ENCODE data around the gene OLIG1. TPM values are rescaled to one million over a fixed set of nuclear protein-coding genes. Genes with fewer than 3 reads are reported as not detected.

Gene OLIG1
- total RNA-seq, 1 donor, result 2.6 TPM

DNA sequence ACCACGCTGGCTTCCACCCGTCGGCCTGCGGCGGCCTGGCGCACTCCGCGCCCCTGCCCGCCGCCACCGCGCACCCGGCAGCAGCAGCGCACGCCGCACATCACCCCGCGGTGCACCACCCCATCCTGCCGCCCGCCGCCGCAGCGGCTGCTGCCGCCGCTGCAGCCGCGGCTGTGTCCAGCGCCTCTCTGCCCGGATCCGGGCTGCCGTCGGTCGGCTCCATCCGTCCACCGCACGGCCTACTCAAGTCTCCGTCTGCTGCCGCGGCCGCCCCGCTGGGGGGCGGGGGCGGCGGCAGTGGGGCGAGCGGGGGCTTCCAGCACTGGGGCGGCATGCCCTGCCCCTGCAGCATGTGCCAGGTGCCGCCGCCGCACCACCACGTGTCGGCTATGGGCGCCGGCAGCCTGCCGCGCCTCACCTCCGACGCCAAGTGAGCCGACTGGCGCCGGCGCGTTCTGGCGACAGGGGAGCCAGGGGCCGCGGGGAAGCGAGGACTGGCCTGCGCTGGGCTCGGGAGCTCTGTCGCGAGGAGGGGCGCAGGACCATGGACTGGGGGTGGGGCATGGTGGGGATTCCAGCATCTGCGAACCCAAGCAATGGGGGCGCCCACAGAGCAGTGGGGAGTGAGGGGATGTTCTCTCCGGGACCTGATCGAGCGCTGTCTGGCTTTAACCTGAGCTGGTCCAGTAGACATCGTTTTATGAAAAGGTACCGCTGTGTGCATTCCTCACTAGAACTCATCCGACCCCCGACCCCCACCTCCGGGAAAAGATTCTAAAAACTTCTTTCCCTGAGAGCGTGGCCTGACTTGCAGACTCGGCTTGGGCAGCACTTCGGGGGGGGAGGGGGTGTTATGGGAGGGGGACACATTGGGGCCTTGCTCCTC is 42.3 kb upstream of the OLIG1 start:
- Histone ChIP-seq H3K4me3 (ENCODE audit: low read length) (no peak overlapping the region), H3K27me3 (ENCODE audit: insufficient read depth, low read length) (peaks cover 95% of the 10 kb centered on the region)

GRCh38 chr21:33028287-33028670 is 41.7 kb upstream of the OLIG1 start:
- H3K4me3 ChIP-seq (ENCODE audit: low read length), result no peak overlapping the region
- peaks cover 92% of the 10 kb centered on the region for H3K27me3 ChIP-seq (ENCODE audit: insufficient read depth, low read length)
- H3K9me3 ChIP-seq (ENCODE audit: low read depth, low read length), result no peaks in the 10 kb centered on the region
- peaks cover 66% of the 10 kb centered on the region for H3K4me1 ChIP-seq (ENCODE audit: insufficient read depth, low read length)

More for the DNA sequence above, 42.3 kb upstream of the OLIG1 start:
- H3K9me3 ChIP-seq (ENCODE audit: low read depth, low read length), result no peaks in the 10 kb centered on the region
- H3K4me1 ChIP-seq (ENCODE audit: insufficient read depth, low read length), result peaks cover 71% of the 10 kb centered on the region

DNA sequence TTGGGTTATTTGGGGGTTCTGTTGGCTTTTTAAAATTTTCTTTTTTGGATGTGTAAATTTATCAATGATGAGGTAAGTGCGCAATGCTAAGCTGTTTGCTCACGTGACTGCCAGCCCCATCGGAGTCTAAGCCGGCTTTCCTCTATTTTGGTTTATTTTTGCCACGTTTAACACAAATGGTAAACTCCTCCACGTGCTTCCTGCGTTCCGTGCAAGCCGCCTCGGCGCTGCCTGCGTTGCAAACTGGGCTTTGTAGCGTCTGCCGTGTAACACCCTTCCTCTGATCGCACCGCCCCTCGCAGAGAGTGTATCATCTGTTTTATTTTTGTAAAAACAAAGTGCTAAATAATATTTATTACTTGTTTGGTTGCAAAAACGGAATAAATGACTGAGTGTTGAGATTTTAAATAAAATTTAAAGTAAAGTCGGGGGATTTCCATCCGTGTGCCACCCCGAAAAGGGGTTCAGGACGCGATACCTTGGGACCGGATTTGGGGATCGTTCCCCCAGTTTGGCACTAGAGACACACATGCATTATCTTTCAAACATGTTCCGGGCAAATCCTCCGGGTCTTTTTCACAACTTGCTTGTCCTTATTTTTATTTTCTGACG is 41.1 kb upstream of the OLIG1 start:
- H3K4me3 ChIP-seq (ENCODE audit: low read length), result no peak overlapping the region
- peaks cover 63% of the 10 kb centered on the region for H3K4me1 ChIP-seq (ENCODE audit: insufficient read depth, low read length)
- no peaks in the 10 kb centered on the region for H3K9me3 ChIP-seq (ENCODE audit: low read depth, low read length)
- H3K27me3 ChIP-seq (ENCODE audit: insufficient read depth, low read length), result peaks cover 92% of the 10 kb centered on the region

- H3K4me3 ChIP-seq (ENCODE audit: low read length), result no peak overlapping the region
Observed at GRCh38 chr21:33029385-33029921, 40.5 kb upstream of the OLIG1 start.

DNA sequence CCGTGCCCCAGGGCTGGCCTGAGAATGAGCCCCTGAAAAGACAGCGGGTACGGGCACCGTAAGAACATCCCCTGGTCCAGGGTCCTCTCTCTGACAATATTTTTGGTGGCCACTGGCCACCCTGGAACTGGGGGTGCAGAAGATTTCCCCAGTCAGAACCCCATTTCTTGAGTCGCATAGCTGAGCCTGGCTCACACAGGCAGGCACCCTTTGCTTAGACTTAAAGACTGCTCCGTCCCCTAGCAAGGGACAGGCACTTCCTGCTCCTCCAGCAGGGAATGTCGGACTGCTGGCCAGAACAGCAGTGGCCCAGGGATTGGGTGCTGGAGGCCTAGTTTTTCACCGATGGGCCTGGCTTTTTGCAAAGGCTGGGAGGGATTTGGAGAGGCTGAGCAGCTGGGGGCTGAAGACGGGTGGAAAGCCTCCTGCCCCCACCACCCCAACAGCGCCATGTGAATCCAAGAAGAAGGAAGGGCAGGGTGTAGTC is 39.9 kb upstream of the OLIG1 start:
- Histone ChIP-seq H3K4me1 (ENCODE audit: insufficient read depth, low read length) (peaks cover 51% of the 10 kb centered on the region), H3K4me3 (ENCODE audit: low read length) (no peak overlapping the region), H3K27me3 (ENCODE audit: insufficient read depth, low read length) (peaks cover 87% of the 10 kb centered on the region), H3K9me3 (ENCODE audit: low read depth, low read length) (no peaks in the 10 kb centered on the region)

More at GRCh38 chr21:33029385-33029921, 40.5 kb upstream of the OLIG1 start:
- H3K9me3 ChIP-seq (ENCODE audit: low read depth, low read length), result no peaks in the 10 kb centered on the region
- H3K4me1 ChIP-seq (ENCODE audit: insufficient read depth, low read length), result peaks cover 57% of the 10 kb centered on the region
- H3K27me3 ChIP-seq (ENCODE audit: insufficient read depth, low read length), result peaks cover 92% of the 10 kb centered on the region

- Histone ChIP-seq H3K4me3 (ENCODE audit: low read length) (no peak overlapping the region), H3K4me1 (ENCODE audit: insufficient read depth, low read length) (peaks cover 50% of the 10 kb centered on the region), H3K27me3 (ENCODE audit: insufficient read depth, low read length) (peaks cover 81% of the 10 kb centered on the region), H3K9me3 (ENCODE audit: low read depth, low read length) (no peaks in the 10 kb centered on the region)
Observed at GRCh38 chr21:33030633-33031032, 39.3 kb upstream of the OLIG1 start.

- peaks cover 74% of the 10 kb centered on the region for H3K27me3 ChIP-seq (ENCODE audit: insufficient read depth, low read length)
- H3K9me3 ChIP-seq (ENCODE audit: low read depth, low read length), result no peaks in the 10 kb centered on the region
- H3K4me1 ChIP-seq (ENCODE audit: insufficient read depth, low read length), result peaks cover 50% of the 10 kb centered on the region
- H3K4me3 ChIP-seq (ENCODE audit: low read length), result no peak overlapping the region
Observed at GRCh38 chr21:33031152-33031911, 38.6 kb upstream of the OLIG1 start.

DNA sequence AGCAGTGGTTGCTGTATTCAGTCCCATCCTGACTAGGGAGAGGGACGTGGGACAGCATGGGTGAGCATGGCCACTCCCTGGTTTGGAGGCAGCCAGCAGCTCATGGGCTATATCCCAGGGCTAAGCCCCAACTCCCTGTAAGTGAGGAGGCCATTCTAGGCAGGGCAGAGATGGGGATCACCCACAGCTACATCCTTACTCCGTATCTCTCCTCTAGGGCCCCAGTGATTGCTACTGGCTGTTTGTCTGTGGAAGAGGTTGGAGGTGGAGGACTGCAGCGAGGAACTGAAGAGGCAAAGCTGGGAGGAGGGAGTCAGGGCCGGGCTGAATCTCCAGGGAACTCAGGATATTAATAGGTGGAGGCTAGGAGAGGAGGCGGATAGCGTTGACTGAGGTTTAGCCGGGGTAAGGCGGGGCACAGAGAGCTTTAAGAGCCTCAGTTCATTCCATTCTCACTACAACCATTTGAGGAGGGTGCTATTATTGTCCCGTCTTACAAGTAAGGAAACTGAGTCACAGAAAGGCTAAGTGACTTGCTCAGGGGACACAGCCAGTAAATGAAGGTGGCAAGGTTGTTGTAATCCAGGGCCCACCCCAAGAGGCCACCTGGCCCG is 37.4 kb upstream of the OLIG1 start:
- Histone ChIP-seq H3K4me3 (ENCODE audit: low read length) (no peak overlapping the region), H3K4me1 (ENCODE audit: insufficient read depth, low read length) (peaks cover 51% of the 10 kb centered on the region), H3K27me3 (ENCODE audit: insufficient read depth, low read length) (peaks cover 65% of the 10 kb centered on the region), H3K9me3 (ENCODE audit: low read depth, low read length) (no peaks in the 10 kb centered on the region)

DNA sequence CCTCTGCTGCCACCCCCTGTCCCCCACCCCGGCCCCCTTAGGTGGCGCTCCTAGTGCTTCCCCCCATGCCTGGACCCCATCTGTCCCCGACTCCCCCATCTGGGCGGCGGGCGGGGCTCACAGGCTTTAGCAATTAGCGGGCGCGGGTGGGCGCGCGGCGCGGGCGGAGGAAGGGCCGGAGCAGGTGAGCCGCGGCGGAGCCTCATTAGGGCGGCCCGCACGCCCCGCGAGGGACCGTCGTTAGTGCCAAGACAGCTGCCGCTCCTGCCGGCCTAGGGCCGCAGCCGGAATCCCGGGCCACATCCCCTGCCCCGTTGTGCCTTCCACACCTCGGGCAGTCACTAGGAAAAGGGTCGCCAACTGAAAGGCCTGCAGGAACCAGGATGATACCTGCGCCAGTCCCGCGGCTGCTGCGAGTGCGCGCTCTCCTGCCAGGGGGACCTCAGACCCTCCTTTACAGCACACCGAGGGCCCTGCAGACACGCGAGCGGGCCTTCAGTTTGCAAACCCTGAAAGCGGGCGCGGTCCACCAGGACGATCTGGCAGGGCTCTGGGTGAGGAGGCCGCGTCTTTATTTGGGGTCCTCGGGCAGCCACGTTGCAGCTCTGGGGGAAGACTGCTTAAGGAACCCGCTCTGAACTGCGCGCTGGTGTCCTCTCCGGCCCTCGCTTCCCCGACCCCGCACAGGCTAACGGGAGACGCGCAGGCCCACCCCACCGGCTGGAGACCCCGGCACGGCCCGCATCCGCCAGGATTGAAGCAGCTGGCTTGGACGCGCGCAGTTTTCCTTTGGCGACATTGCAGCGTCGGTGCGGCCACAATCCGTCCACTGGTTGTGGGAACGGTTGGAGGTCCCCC is 36.6 kb upstream of the OLIG1 start:
- peaks cover 58% of the 10 kb centered on the region for H3K27me3 ChIP-seq (ENCODE audit: insufficient read depth, low read length)
- H3K9me3 ChIP-seq (ENCODE audit: low read depth, low read length), result no peaks in the 10 kb centered on the region
- peaks cover 48% of the 10 kb centered on the region for H3K4me1 ChIP-seq (ENCODE audit: insufficient read depth, low read length)
- no peak overlapping the region for H3K4me3 ChIP-seq (ENCODE audit: low read length)

DNA sequence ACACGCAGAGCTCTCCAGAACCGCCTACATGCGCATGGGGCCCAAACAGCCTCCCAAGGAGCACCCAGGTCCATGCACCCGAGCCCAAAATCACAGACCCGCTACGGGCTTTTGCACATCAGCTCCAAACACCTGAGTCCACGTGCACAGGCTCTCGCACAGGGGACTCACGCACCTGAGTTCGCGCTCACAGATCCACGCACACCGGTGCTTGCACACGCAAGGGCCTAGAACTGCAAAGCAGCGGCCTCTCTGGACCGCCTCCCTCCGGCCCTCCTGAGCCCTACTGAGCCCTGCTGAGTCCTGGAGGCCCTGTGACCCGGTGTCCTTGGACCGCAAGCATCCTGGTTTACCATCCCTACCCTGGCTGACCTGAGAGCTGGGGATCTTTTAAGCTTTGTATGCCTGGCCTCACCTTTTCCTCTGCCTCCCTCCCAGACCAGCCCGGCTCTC is 36.0 kb upstream of the OLIG1 start:
- Histone ChIP-seq H3K27me3 (ENCODE audit: insufficient read depth, low read length) (peaks cover 51% of the 10 kb centered on the region), H3K9me3 (ENCODE audit: low read depth, low read length) (no peaks in the 10 kb centered on the region), H3K4me3 (ENCODE audit: low read length) (no peak overlapping the region), H3K4me1 (ENCODE audit: insufficient read depth, low read length) (peaks cover 41% of the 10 kb centered on the region)

- H3K9me3 ChIP-seq (ENCODE audit: low read depth, low read length), result no peaks in the 10 kb centered on the region
- peaks cover 33% of the 10 kb centered on the region for H3K4me1 ChIP-seq (ENCODE audit: insufficient read depth, low read length)
Observed at GRCh38 chr21:33035147-33035546, 34.8 kb upstream of the OLIG1 start.

DNA sequence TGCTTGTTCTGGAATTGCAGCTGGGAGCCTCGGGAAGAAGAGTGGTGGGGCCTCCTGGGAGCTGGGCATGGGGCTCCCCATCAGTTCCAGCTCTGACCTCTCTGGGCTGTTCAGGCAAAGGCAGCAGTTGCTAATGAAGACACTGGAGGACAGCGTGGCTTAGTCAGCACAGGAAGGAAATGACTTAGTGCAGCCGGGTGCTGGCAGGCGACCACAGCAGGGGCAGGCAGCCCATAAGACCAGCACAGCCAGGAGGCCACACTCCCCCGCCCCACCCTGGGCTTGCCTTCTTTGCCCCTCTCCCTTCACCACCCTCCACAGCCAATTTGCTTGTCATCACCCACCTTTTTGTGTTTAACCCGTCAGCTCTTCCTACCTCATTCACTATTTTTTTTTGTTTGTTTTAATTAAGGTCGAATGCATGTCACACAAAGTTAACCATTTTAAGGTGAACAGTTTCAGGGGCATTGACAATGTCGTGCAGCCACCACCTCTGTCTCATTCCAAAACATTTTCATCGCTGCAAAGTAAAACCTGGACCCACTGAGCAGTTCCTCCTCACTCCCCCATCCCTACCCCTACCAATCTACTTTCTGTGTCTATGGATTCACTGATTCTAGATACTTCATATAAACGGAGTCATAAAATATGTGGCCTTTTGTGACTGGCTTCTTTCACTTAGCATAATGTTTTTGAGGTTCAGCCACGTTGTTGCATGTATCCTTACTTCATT is 33.3 kb upstream of the OLIG1 start:
- H3K4me3 ChIP-seq (ENCODE audit: low read length), result no peak overlapping the region
- peaks cover 33% of the 10 kb centered on the region for H3K4me1 ChIP-seq (ENCODE audit: insufficient read depth, low read length)
- no peaks in the 10 kb centered on the region for H3K9me3 ChIP-seq (ENCODE audit: low read depth, low read length)
- H3K27me3 ChIP-seq (ENCODE audit: insufficient read depth, low read length), result peaks cover 28% of the 10 kb centered on the region

More at GRCh38 chr21:33035147-33035546, 34.8 kb upstream of the OLIG1 start:
- Histone ChIP-seq H3K27me3 (ENCODE audit: insufficient read depth, low read length) (peaks cover 39% of the 10 kb centered on the region), H3K4me3 (ENCODE audit: low read length) (no peak overlapping the region)

GRCh38 chr21:33037501-33037900 is 32.4 kb upstream of the OLIG1 start:
- Histone ChIP-seq H3K9me3 (ENCODE audit: low read depth, low read length) (no peaks in the 10 kb centered on the region), H3K27me3 (ENCODE audit: insufficient read depth, low read length) (peaks cover 19% of the 10 kb centered on the region), H3K4me3 (ENCODE audit: low read length) (no peak overlapping the region), H3K4me1 (ENCODE audit: insufficient read depth, low read length) (peaks cover 33% of the 10 kb centered on the region)

Measured in mononuclear cell (primary cell).